Loucy (cell line): ENCODE data around the gene DHX57.

Experiments
- EZH2phosphoT487 ChIP-seq: fragments of 200-600 bp; IDR thresholded peaks from 2 replicates; pipeline ENCODE4 v1.6.1; 2018; ENCODE audit warnings: antibody characterized with exemption, mild to moderate bottlenecking, moderate library complexity, borderline replicate concordance
- TF ChIP-seq, protein P1 (sequence below): fragments of 200-600 bp; sonication (generic); conservative IDR thresholded peaks from 2 replicates; pipeline ENCODE4 v1.5.1; 2014; ENCODE audit warnings: mild to moderate bottlenecking, antibody characterized with exemption, low read length

DNA sequence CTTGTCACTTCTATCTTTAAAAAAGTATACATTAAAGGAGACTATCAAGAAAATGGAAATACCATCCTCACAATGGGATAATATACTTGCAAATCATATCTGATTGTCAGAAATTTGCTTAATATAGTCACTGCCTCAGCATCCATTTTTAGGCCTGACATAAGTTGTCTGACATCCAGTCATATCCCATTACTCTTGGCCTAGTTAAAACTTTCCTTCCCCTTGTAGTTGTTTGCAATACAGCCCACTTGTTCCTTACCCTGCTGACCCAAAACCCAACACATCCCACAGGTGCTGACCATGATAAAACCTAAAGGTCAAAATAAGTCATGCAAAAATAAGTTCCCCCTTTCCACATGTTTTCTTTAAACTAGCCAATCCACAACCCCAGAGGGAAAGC is 10.3 kb upstream of the DHX57 start:
- TF ChIP-seq, protein P1, sequence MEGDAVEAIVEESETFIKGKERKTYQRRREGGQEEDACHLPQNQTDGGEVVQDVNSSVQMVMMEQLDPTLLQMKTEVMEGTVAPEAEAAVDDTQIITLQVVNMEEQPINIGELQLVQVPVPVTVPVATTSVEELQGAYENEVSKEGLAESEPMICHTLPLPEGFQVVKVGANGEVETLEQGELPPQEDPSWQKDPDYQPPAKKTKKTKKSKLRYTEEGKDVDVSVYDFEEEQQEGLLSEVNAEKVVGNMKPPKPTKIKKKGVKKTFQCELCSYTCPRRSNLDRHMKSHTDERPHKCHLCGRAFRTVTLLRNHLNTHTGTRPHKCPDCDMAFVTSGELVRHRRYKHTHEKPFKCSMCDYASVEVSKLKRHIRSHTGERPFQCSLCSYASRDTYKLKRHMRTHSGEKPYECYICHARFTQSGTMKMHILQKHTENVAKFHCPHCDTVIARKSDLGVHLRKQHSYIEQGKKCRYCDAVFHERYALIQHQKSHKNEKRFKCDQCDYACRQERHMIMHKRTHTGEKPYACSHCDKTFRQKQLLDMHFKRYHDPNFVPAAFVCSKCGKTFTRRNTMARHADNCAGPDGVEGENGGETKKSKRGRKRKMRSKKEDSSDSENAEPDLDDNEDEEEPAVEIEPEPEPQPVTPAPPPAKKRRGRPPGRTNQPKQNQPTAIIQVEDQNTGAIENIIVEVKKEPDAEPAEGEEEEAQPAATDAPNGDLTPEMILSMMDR: no peak
- no peak for TF ChIP-seq EZH2phosphoT487
